GM12878 (cell line): Measurements from ENCODE around the gene MAPK8. TPM values are rescaled to one million over a fixed set of nuclear protein-coding genes. Genes with fewer than 3 reads are reported as not detected.
"Not testable (repeated sequence)": the region's sequence is repeated elsewhere in the genome, so short reads cannot be mapped to it uniquely, and the experiment has no call there.

Experiments used
- ATAC-seq: fragments of 200-7000 bp; cut with Tn5 transposase; 3 replicates; pipeline ENCODE4 v1.9.1; 2020; ENCODE audit warnings: mild to moderate bottlenecking, moderate library complexity
- BruUV-seq: library from RNA; stranded (reverse); fragments of 400-500 nt; replicated peaks from 2 replicates; lab custom pipeline; 2021; lab: Mats Ljungman, UMichigan
- CTCF ChIA-PET: fragments of 300-600 bp; sonication (Branson Sonifier 250); formaldehyde crosslinking; extraction: SDS; loops from one replicate; lab custom pipeline; 2021; ENCODE audit warnings: inconsistent platforms; lab: Yijun Ruan, JAX
- POLR2A ChIA-PET: fragments of 350-600 bp; formaldehyde crosslinking; extraction: SDS; loops from one replicate; lab custom pipeline; 2021; ENCODE audit warnings: inconsistent platforms; lab: Charles Lee
- RAD21 ChIA-PET: fragments of 300-600 bp; sonication (Branson Sonifier 250); formaldehyde crosslinking; loops from one replicate; lab custom pipeline; 2023; ENCODE audit warnings: antibody characterized with exemption; ENCODE audit not compliant: unreplicated experiment; lab: Charles Lee
- SMC1A ChIA-PET: fragments of 300-600 bp; sonication (Branson Sonifier 250); formaldehyde crosslinking; loops from one replicate; lab custom pipeline; 2023; ENCODE audit not compliant: unreplicated experiment, uncharacterized antibody; lab: Charles Lee
- DNase-seq: peaks from one replicate; pipeline ENCODE4 v3.0.0-alpha.2; 2011; ENCODE audit warnings: low read depth, low spot score
- FAIRE-seq: peaks from 3 replicates; lab custom pipeline; 2011; peaks lifted over from hg19 to GRCh38; lab: Jason Lieb, UNC
- H2AFZ ChIP-seq: 2 replicates; pipeline ENCODE4 v1.6.0; 2011; ENCODE audit warnings: low read depth, low read length, control low read depth; ENCODE audit not compliant: control insufficient read depth
- H3K27ac ChIP-seq: 2 replicates; pipeline ENCODE4 v1.5.1; 2011; ENCODE audit warnings: control low read depth; ENCODE audit not compliant: control insufficient read depth, insufficient read depth
- H3K27me3 ChIP-seq, 2 experiments: replicated peaks in 1 of 2; 2 replicates each; pipeline versions ENCODE4 v1.6.0 to v1.6.1; 2011; ENCODE audit warnings: low read length in 1 of 2; ENCODE audit not compliant: control insufficient read depth in 2 of 2, insufficient read depth in 2 of 2
- H3K36me3 ChIP-seq, 2 experiments: 2 replicates each; pipeline ENCODE4 v1.5.1; 2011; ENCODE audit warnings: low read length in 1 of 2; ENCODE audit not compliant: control insufficient read depth in 2 of 2, insufficient read depth in 2 of 2
- H3K4me1 ChIP-seq: 2 replicates; pipeline ENCODE4 v1.6.1; 2011; ENCODE audit warnings: mild to moderate bottlenecking, low read length, moderate library complexity, mixed read lengths; ENCODE audit not compliant: control insufficient read depth, insufficient read depth
- H3K4me2 ChIP-seq: 2 replicates; pipeline ENCODE4 v1.6.0; 2011; ENCODE audit warnings: control low read depth; ENCODE audit not compliant: control insufficient read depth, insufficient read depth
- H3K4me3 ChIP-seq: fragments of 200-600 bp; sonication (generic); 2 replicates; pipeline ENCODE4 v1.5.1; 2016
- H3K79me2 ChIP-seq: 2 replicates; pipeline ENCODE4 v1.6.0; 2011; ENCODE audit warnings: low read length; ENCODE audit not compliant: control insufficient read depth, insufficient read depth
- H3K9ac ChIP-seq: 2 replicates; pipeline ENCODE4 v1.8.0; 2011; ENCODE audit warnings: low read length, control low read depth, mixed read lengths; ENCODE audit not compliant: control insufficient read depth, insufficient read depth
- H3K9me3 ChIP-seq: replicated peaks from 3 replicates; pipeline ENCODE4 v1.5.1; 2011; ENCODE audit warnings: mild to moderate bottlenecking, low read length; ENCODE audit not compliant: control insufficient read depth, insufficient read depth
- H4K20me1 ChIP-seq: 2 replicates; pipeline ENCODE4 v1.6.0; 2011; ENCODE audit not compliant: control insufficient read depth, insufficient read depth
- ETV6 ChIP-seq, 2 experiments: fragments of 450-650 bp in 1 of 2; IDR thresholded peaks in 1 of 2; conservative IDR thresholded peaks in 1 of 2; 2 replicates each; pipeline ENCODE4 v1.6.1; 2014; ENCODE audit warnings: antibody characterized with exemption in 1 of 2, borderline replicate concordance in 1 of 2, low read depth in 1 of 2, mild to moderate bottlenecking in 1 of 2, moderate library complexity in 1 of 2
- KLF5 ChIP-seq: fragments of 450-650 bp; IDR thresholded peaks from 2 replicates; pipeline ENCODE4 v1.6.1; 2014; ENCODE audit warnings: mild to moderate bottlenecking; ENCODE audit not compliant: partially characterized antibody
- MEF2B ChIP-seq: fragments of 450-650 bp; IDR thresholded peaks from 2 replicates; pipeline ENCODE4 v1.6.1; 2018; ENCODE audit warnings: mild to moderate bottlenecking, moderate library complexity; ENCODE audit not compliant: partially characterized antibody, poor library complexity, severe bottlenecking
- MYC ChIP-seq: IDR thresholded peaks from 2 replicates; pipeline ENCODE4 v1.6.1; 2011; ENCODE audit warnings: mild to moderate bottlenecking, low read length, moderate library complexity, inconsistent platforms; ENCODE audit not compliant: insufficient read depth, insufficient replicate concordance, insufficient read length, severe bottlenecking
- RAD21 ChIP-seq: IDR thresholded peaks from 2 replicates; pipeline ENCODE4 v1.6.1; 2011; ENCODE audit warnings: mild to moderate bottlenecking, low read depth, low read length, moderate library complexity; ENCODE audit not compliant: insufficient read depth
- WGBS: methylation state at CpG from one replicate; pipeline ENCODE4 v1.1.6; 2016; ENCODE audit warnings: low lambda C conversion rate; ENCODE audit not compliant: insufficient replicate concordance, insufficient coverage; ENCODE audit errors: missing lambda C conversion rate; 5-methylcytosine and 5-hydroxymethylcytosine counted together
- in situ Hi-C: fragments of 300-500 bp; cut with MboI; formaldehyde crosslinking; loops from 9 replicates; pipeline ENCODE4 v1.14.3; 2018; ENCODE audit warnings: mixed read lengths
- intact Hi-C: fragments of 100-400 bp; cut with micrococcal nuclease; formaldehyde crosslinking; loops from one replicate; pipeline ENCODE4 v1.14.2; 2022; ENCODE audit not compliant: unreplicated experiment
- polyA plus RNA-seq, 11 experiments: library from polyadenylated mRNA; depleted of rRNA in 4 of 11; unstranded in 6 of 11; stranded (reverse) in 5 of 11; fragments of >200 nt; fragmentation: Nextera tagmentation in 4 of 11; fragmentation: Illumina TruSeq in 1 of 11; extraction: Ambion mirVana in 4 of 11; extraction: Trizol in 1 of 11; gene quantifications; 1 replicate in 1 of 11; 2 replicates in 10 of 11; pipeline versions ENCODE4 v1.2.1 to v1.2.3, GENCODE V29; 2011 to 2016; ENCODE audit warnings: inconsistent platforms in 2 of 11, missing spikeins in 2 of 11, low read depth in 1 of 11
- total RNA-seq, 4 experiments: library from RNA; depleted of rRNA in 3 of 4; stranded (reverse); fragments of >200 nt in 3 of 4; fragmentation: Illumina TruSeq in 1 of 4; extraction: Trizol in 1 of 4; gene quantifications; 2 replicates each; pipeline versions ENCODE4 v1.2.1 to v1.2.3, GENCODE V29; 2013 to 2021
- TF ChIP-seq, protein P1 (sequence below): fragments of 450-650 bp; IDR thresholded peaks from 2 replicates; pipeline ENCODE4 v1.6.1; 2017; ENCODE audit warnings: mild to moderate bottlenecking, low read depth, inconsistent platforms; ENCODE audit not compliant: poor library complexity, severe bottlenecking
- TF ChIP-seq, protein P2 (sequence below): fragments of 450-650 bp; IDR thresholded peaks from 2 replicates; pipeline ENCODE4 v1.6.1; 2017; ENCODE audit warnings: antibody characterized with exemption, mild to moderate bottlenecking, moderate library complexity

Gene MAPK8
- total and polyA plus RNA-seq, 10 of the 15 experiments (the other 5 are each of a cell fraction or from before 2014, with no cell fraction given), result 3.9 to 102 (median 40.0) TPM

DNA sequence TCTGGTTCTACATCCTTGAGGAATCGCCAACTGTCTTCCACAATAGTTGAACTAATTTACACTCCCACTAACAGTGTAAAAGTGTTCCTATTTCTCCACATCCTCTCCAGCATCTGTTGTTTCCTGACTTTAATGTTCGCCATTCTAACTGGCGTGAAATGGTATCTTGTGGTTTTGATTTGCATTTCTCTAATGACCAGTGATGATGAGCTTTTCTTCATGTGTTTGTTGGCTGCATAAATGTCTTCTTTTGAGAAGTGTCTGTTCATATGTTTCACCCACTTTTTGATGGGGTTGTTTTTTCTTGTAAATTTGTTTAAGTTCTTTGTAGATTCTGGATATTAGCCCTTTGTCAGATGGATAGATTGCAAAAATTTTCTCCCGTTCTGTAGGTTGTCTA is 41.5 kb downstream of the MAPK8 start:
- H4K20me1 ChIP-seq, RAD21 ChIA-PET, H3K4me1 ChIP-seq, intact Hi-C loops, FAIRE-seq, DNase-seq, H3K27ac ChIP-seq, H2AFZ ChIP-seq, SMC1A ChIA-PET, in situ Hi-C loops, CTCF ChIA-PET, H3K36me3 ChIP-seq, H3K4me2 ChIP-seq, H3K4me3 ChIP-seq, H3K9me3 ChIP-seq, H3K79me2 ChIP-seq, ATAC-seq, BruUV-seq, H3K9ac ChIP-seq, POLR2A ChIA-PET, H3K27me3 ChIP-seq: not testable (repeated sequence)
- 95% methylated on average over 4 of the region's 4 CpGs for WGBS

DNA sequence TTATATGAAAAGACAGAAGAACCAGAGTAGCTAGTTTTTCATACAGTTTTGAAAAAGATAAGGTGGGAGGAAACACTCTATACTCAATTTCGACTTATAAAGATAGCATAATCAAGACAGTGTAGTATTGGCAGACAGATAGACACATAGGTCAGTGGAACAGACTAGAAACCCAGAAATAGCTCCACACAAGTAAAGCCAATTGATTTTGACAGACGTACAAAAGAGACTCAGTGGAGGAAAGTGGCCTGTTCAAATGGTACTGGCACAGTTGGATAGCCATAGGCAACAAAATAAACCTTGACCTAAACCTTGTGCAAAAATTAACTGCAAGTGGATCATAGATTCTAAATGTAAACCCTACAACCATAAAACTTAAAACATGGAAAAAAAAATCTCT is 46.8 kb downstream of the MAPK8 start:
- 95% methylated on average over 2 of the region's 2 CpGs for WGBS
- Histone ChIP-seq H3K27me3 (no peaks in the 10 kb centered on the region), H2AFZ (no peak overlapping the region), H4K20me1 (no peaks in the 10 kb centered on the region), H3K36me3 (no peaks in the 10 kb centered on the region), H3K4me2 (no peak overlapping the region), H3K4me3 (no peak overlapping the region), H3K9ac (no peak overlapping the region), H3K9me3 (no peaks in the 10 kb centered on the region; the same call in 2 of the 3 replicates), H3K79me2 (no peaks in the 10 kb centered on the region), H3K4me1 (no peaks in the 10 kb centered on the region), H3K27ac (no peak overlapping the region)
- DNase-seq, result no peak
- ChIA-PET CTCF (interaction anchor here (0.8 to 2.1 kb wide), 3 partner anchors 10 to 153 kb away, joined by 3 to 9 read pairs (median 3); no protein-coding TSS in a partner anchor), RAD21 (no interaction called here), POLR2A (no interaction called here), SMC1A (interaction anchor here (2.2 kb wide), 2 partner anchors 11 to 43 kb away, joined by 9 read pairs; no protein-coding TSS in a partner anchor)
- no peak for ATAC-seq
- intact Hi-C loops (no loop called here), in situ Hi-C loops (no loop called here)
- BruUV-seq, result no TSS peak
- no peak for FAIRE-seq
- TF ChIP-seq MEF2B (no peak), RAD21 (no peak), ETV6 (conservative IDR thresholded peaks at IDR 0.05 in 1 of 2, IDR thresholded peaks at IDR 0.05 in 1 of 2; ENCODE audit: borderline replicate concordance in 1 of 2, low read depth in 1 of 2) (no peak), KLF5 (no peak), MYC (no peak)
- TF ChIP-seq, protein P1, sequence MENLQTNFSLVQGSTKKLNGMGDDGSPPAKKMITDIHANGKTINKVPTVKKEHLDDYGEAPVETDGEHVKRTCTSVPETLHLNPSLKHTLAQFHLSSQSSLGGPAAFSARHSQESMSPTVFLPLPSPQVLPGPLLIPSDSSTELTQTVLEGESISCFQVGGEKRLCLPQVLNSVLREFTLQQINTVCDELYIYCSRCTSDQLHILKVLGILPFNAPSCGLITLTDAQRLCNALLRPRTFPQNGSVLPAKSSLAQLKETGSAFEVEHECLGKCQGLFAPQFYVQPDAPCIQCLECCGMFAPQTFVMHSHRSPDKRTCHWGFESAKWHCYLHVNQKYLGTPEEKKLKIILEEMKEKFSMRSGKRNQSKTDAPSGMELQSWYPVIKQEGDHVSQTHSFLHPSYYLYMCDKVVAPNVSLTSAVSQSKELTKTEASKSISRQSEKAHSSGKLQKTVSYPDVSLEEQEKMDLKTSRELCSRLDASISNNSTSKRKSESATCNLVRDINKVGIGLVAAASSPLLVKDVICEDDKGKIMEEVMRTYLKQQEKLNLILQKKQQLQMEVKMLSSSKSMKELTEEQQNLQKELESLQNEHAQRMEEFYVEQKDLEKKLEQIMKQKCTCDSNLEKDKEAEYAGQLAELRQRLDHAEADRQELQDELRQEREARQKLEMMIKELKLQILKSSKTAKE, result no peak
- TF ChIP-seq, protein P2, sequence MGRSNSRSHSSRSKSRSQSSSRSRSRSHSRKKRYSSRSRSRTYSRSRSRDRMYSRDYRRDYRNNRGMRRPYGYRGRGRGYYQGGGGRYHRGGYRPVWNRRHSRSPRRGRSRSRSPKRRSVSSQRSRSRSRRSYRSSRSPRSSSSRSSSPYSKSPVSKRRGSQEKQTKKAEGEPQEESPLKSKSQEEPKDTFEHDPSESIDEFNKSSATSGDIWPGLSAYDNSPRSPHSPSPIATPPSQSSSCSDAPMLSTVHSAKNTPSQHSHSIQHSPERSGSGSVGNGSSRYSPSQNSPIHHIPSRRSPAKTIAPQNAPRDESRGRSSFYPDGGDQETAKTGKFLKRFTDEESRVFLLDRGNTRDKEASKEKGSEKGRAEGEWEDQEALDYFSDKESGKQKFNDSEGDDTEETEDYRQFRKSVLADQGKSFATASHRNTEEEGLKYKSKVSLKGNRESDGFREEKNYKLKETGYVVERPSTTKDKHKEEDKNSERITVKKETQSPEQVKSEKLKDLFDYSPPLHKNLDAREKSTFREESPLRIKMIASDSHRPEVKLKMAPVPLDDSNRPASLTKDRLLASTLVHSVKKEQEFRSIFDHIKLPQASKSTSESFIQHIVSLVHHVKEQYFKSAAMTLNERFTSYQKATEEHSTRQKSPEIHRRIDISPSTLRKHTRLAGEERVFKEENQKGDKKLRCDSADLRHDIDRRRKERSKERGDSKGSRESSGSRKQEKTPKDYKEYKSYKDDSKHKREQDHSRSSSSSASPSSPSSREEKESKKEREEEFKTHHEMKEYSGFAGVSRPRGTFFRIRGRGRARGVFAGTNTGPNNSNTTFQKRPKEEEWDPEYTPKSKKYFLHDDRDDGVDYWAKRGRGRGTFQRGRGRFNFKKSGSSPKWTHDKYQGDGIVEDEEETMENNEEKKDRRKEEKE, result no peak
